Body of pancreas (tissue), 4 donors: ENCODE measurements around the gene HSPA12A.

Experiments used
- CTCF ChIP-seq, 7 experiments: fragments of 450-650 bp in 4 of 7; fragments of 200-600 bp in 3 of 7; sonication (generic) in 3 of 7; IDR thresholded peaks; one replicate each; pipeline ENCODE4 v1.5.1; 2016 to 2019; ENCODE audit warnings: antibody characterized with exemption in 7 of 7
- POLR2A ChIP-seq, 3 donors: fragments of 450-650 bp; IDR thresholded peaks; one replicate each; pipeline ENCODE4 v1.6.1; 2016; ENCODE audit warnings: antibody characterized with exemption in 3 of 3, mild to moderate bottlenecking in 2 of 3

GRCh38 chr10:116729243-116729642 is 13.1 kb downstream of the HSPA12A start:
- TF ChIP-seq POLR2A (IDR thresholded peaks at IDR 0.05) (no peak), CTCF (IDR thresholded peaks at IDR 0.05) (no peak)
